Peyer's patch (tissue), 4 donors: ENCODE data around the gene STS. TPM values are rescaled to one million over a fixed set of nuclear protein-coding genes. Genes with fewer than 3 reads are reported as not detected.

Experiments
- DNase-seq, 3 donors: peaks; one replicate each; pipeline ENCODE4 v3.0.0-alpha.2; 2017 to 2019
- H3K27ac ChIP-seq, 4 donors: fragments of 200-600 bp; sonication (generic); one replicate each; pipeline ENCODE4 v1.5.1; 2016 to 2019
- H3K27me3 ChIP-seq, 2 donors: fragments of 200-600 bp; sonication (generic); one replicate each; pipeline ENCODE4 v1.5.1; 2019
- H3K36me3 ChIP-seq, 3 donors: fragments of 200-600 bp; sonication (generic); one replicate each; pipeline ENCODE4 v1.5.1; 2016 to 2019
- H3K4me1 ChIP-seq, 4 donors: fragments of 200-600 bp; sonication (generic); one replicate each; pipeline ENCODE4 v1.5.1; 2016 to 2019
- H3K4me3 ChIP-seq, 4 donors: fragments of 200-600 bp; sonication (generic); 1 replicate in 3 of 4; 2 replicates in 1 of 4; pipeline ENCODE4 v1.5.1; 2016 to 2019; ENCODE audit warnings: mild to moderate bottlenecking in 1 of 4
- H3K9me3 ChIP-seq, 4 donors: fragments of 200-600 bp; sonication (generic); one replicate each; pipeline ENCODE4 v1.5.1; 2016 to 2019; ENCODE audit warnings: mild to moderate bottlenecking in 1 of 4
- POLR2A ChIP-seq, 2 donors: fragments of 450-650 bp; IDR thresholded peaks; one replicate each; pipeline ENCODE4 v1.5.1; 2017; ENCODE audit warnings: antibody characterized with exemption in 2 of 2, mild to moderate bottlenecking in 2 of 2, moderate library complexity in 2 of 2
- total RNA-seq, 4 donors: library from RNA; depleted of rRNA; stranded (reverse); fragments of >200 nt; gene quantifications; one replicate each; pipeline ENCODE4 v1.1.0, GENCODE V29; 2016
- TF ChIP-seq, protein P1 (sequence below), 6 experiments: fragments of 450-650 bp in 4 of 6; fragments of 200-600 bp in 2 of 6; sonication (generic) in 1 of 6; IDR thresholded peaks; one replicate each; pipeline ENCODE4 v1.5.1; 2017 to 2019; ENCODE audit warnings: antibody characterized with exemption in 6 of 6, mild to moderate bottlenecking in 3 of 6, moderate library complexity in 1 of 6

Gene STS
- total RNA-seq, 4 donors from 2014 or later, result 3.3 to 5.6 (median 4.3) TPM

DNA sequence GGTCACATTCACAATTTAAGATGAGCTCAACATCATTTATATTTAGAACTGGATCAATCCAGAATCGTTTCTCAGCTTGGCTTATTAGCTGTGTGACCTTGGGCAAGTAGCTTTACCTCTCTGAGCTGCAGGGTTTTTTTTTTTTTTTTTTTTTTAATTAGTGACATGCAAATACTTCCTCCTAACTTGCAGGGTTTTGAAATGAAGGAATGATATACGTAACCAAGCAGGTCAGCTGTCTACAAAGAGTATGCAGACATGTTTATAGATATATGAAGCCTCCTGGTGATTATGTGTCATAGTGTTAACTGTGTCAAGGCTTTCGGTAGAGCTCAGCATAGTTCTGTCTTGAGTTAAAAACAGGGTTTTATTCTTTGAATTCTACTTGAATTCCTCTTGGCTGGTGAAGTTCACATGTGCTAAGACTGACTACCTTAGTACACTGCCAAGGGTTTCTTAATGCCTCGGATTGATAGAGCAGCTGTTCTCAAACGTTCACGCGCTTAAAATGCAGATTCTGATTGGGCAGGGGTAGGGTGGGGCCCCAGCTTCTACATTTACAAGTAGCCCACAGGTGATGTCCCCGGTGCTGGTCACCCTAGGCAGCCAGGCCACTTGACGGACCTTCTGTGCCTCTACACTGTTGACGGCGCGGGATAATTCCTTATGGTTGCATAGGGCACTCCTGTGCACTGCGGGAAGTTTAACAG is 654 bp upstream of the STS start:
- Histone ChIP-seq H3K36me3 (no peaks in the 10 kb centered on the region), H3K9me3 (no peaks in the 10 kb centered on the region), H3K4me3 (peak overlapping the region; percentile 67 to 96 (median 88)), H3K27ac (peak overlapping the region; percentile 91 to 96 (median 94)), H3K4me1 (no peaks in the 10 kb centered on the region), H3K27me3 (no peaks in the 10 kb centered on the region)
- TF ChIP-seq, protein P1, sequence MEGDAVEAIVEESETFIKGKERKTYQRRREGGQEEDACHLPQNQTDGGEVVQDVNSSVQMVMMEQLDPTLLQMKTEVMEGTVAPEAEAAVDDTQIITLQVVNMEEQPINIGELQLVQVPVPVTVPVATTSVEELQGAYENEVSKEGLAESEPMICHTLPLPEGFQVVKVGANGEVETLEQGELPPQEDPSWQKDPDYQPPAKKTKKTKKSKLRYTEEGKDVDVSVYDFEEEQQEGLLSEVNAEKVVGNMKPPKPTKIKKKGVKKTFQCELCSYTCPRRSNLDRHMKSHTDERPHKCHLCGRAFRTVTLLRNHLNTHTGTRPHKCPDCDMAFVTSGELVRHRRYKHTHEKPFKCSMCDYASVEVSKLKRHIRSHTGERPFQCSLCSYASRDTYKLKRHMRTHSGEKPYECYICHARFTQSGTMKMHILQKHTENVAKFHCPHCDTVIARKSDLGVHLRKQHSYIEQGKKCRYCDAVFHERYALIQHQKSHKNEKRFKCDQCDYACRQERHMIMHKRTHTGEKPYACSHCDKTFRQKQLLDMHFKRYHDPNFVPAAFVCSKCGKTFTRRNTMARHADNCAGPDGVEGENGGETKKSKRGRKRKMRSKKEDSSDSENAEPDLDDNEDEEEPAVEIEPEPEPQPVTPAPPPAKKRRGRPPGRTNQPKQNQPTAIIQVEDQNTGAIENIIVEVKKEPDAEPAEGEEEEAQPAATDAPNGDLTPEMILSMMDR (IDR thresholded peaks at IDR 0.05), result no peak
- TF ChIP-seq POLR2A (IDR thresholded peaks at IDR 0.05), result no peak
- peak in 1 of 3 donors; percentile 38 for DNase-seq

GRCh38 chrX:7147978-7148854 is 704 bp downstream of the STS start, which contains the start of gene PUDP:
PUDP (minus strand) TSS chrX:7148153; CDS start chrX:7148113, 40 bp downstream.
- Histone ChIP-seq H3K4me3 (peak within 1 kb of the TSS; percentile 67 to 96 (median 88)), H3K4me1 (no peaks in the 10 kb centered on the region), H3K27me3 (no peaks in the 10 kb centered on the region), H3K36me3 (no peaks in the 10 kb centered on the region), H3K9me3 (no peaks in the 10 kb centered on the region), H3K27ac (peak within 1 kb of the TSS; percentile 91 to 96 (median 94))
- DNase-seq, result peak; percentile 86 to 95 (median 89)
- peak; percentile 24 to 27 for TF ChIP-seq POLR2A (IDR thresholded peaks at IDR 0.05)
- TF ChIP-seq, protein P1 (IDR thresholded peaks at IDR 0.05), result peak in 3 of 6 experiments; percentile 28 to 39 (median 32)

- Histone ChIP-seq H3K27me3 (no peaks in the 10 kb centered on the region), H3K4me1 (no peaks in the 10 kb centered on the region), H3K4me3 (no peak overlapping the region), H3K36me3 (no peaks in the 10 kb centered on the region), H3K9me3 (no peaks in the 10 kb centered on the region), H3K27ac (no peak overlapping the region)
- no peak for TF ChIP-seq POLR2A (IDR thresholded peaks at IDR 0.05)
- TF ChIP-seq, protein P1 (IDR thresholded peaks at IDR 0.05), result no peak
- no peak for DNase-seq
These were observed 1.9 kb downstream of the STS start for GRCh38 chrX:7149411-7149810.

DNA sequence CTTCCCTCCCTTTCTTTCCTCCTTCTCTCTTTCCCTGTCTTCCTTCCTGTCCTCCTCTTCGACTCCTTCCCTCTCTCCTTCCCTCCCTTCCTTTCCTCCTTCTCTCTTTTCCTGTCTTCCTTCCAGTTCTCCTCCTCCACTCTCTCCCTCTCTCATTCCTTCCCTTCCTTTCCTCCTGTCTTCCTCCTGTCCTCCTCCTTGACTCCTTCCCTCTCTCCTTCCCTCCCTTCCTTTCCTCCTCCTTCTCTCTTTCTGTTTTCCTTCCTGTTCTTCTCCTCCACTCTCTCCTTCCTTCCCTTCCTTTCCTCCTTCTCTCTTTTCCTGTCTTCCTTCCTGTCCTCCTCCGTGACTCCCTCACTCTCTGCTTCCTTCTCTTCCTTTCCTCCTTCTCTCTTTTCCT is 5.7 kb downstream of the STS start:
- no peaks in the 10 kb centered on the region for H3K4me1 ChIP-seq
- no peak overlapping the region for H3K27ac ChIP-seq
- no peak overlapping the region for H3K4me3 ChIP-seq
- no peak for TF ChIP-seq POLR2A (IDR thresholded peaks at IDR 0.05)
- TF ChIP-seq, protein P1 (IDR thresholded peaks at IDR 0.05), result no peak
- DNase-seq, result no peak
- no peaks in the 10 kb centered on the region for H3K9me3 ChIP-seq
- no peaks in the 10 kb centered on the region for H3K27me3 ChIP-seq
- no peaks in the 10 kb centered on the region for H3K36me3 ChIP-seq

DNA sequence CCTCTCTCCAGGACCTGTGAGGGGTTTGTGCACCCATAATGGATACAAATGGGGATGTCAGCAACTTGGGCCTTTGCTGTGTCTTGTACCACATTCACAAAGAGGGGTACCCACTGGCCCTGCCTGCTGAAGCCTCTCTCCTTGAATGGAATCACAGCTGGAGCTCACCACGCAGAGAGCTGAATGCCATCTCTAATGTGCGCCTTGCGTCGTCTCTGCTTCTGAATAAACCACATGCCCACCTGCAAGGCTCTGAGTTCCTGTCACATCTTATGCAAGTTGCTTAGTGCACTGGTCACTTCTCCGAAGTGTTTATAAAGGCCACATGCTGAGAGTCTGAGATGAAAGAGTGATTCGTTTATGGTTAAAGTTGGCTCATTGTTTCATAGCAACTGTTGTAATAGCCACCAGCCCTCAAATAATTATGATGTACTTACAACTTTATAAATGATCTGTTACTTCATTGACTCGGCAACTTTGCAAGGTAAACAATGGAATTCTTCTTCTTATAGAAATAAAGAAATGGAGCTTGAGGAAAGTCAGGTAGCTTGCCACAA is 6.6 kb downstream of the STS start:
- no peak for DNase-seq
- Histone ChIP-seq H3K27me3 (no peaks in the 10 kb centered on the region), H3K27ac (no peak overlapping the region), H3K9me3 (no peaks in the 10 kb centered on the region), H3K4me3 (no peak overlapping the region), H3K36me3 (no peaks in the 10 kb centered on the region), H3K4me1 (no peaks in the 10 kb centered on the region)
- TF ChIP-seq POLR2A (IDR thresholded peaks at IDR 0.05), result no peak
- TF ChIP-seq, protein P1 (IDR thresholded peaks at IDR 0.05), result no peak
